HAP-1 (cell line): ENCODE data around the gene MORC3.
"Not testable (repeated sequence)": the region's sequence is repeated elsewhere in the genome, so short reads cannot be mapped to it uniquely, and the experiment has no call there.

Source experiments
- DNase-seq, 2 experiments: peaks; one replicate each; pipeline ENCODE4 v3.0.0-alpha.2; 2016 to 2020; ENCODE audit warnings: low spot score in 2 of 2
- H3K27me3 ChIP-seq: fragments of 250-450 bp; sonication (Bioruptor Pico); 2 replicates; pipeline ENCODE4 v1.5.1; 2020; ENCODE audit warnings: low read depth, mild to moderate bottlenecking, moderate library complexity
- H3K36me3 ChIP-seq: fragments of 250-450 bp; sonication (Bioruptor Pico); replicated peaks from 2 replicates; pipeline ENCODE4 v1.5.1; 2020; ENCODE audit warnings: mild to moderate bottlenecking
- H3K4me1 ChIP-seq: fragments of 250-450 bp; sonication (Bioruptor Pico); 2 replicates; pipeline ENCODE4 v1.5.1; 2020; ENCODE audit warnings: mild to moderate bottlenecking
- H3K4me3 ChIP-seq: fragments of 250-450 bp; sonication (Bioruptor Pico); 2 replicates; pipeline ENCODE4 v1.5.1; 2020; ENCODE audit warnings: mild to moderate bottlenecking, moderate library complexity
- H3K9me3 ChIP-seq: fragments of 250-450 bp; sonication (Bioruptor Pico); 2 replicates; pipeline ENCODE4 v1.5.1; 2020; ENCODE audit warnings: mild to moderate bottlenecking, moderate library complexity
- in situ Hi-C: fragments of 300-500 bp; cut with MboI; formaldehyde crosslinking; loops from 3 replicates; pipeline ENCODE4 v1.14.3; 2020; ENCODE audit warnings: low sequenced_read_pairs, inconsistent platforms, mixed read lengths

Gene MORC3

GRCh38 chr21:36313446-36313845 is 6.6 kb upstream of the MORC3 start:
- DNase-seq, in situ Hi-C loops, H3K4me3 ChIP-seq: not testable (repeated sequence)

GRCh38 chr21:36316045-36316444 is 4.0 kb upstream of the MORC3 start:
- H3K9me3 ChIP-seq, H3K4me1 ChIP-seq, H3K27me3 ChIP-seq, in situ Hi-C loops, H3K36me3 ChIP-seq, H3K4me3 ChIP-seq, DNase-seq: not testable (repeated sequence)

More at GRCh38 chr21:36313446-36313845, 6.6 kb upstream of the MORC3 start:
- H3K27me3 ChIP-seq, H3K36me3 ChIP-seq, H3K4me1 ChIP-seq, H3K9me3 ChIP-seq: not testable (repeated sequence)

- DNase-seq = no peak
- in situ Hi-C loops = no loop called here
- no peak overlapping the region for H3K4me3 ChIP-seq
Measured at GRCh38 chr21:36316872-36317484, 3.0 kb upstream of the MORC3 start.

GRCh38 chr21:36319406-36319766 is 611 bp upstream of the MORC3 start:
- H3K9me3 ChIP-seq, H3K4me1 ChIP-seq, DNase-seq, H3K36me3 ChIP-seq, H3K27me3 ChIP-seq, in situ Hi-C loops: not testable (repeated sequence)
- H3K4me3 ChIP-seq = peak overlapping the region; percentile 88

More at GRCh38 chr21:36316872-36317484, 3.0 kb upstream of the MORC3 start:
- no peaks in the 10 kb centered on the region for H3K27me3 ChIP-seq
- H3K36me3 ChIP-seq = no peaks in the 10 kb centered on the region
- H3K4me1 ChIP-seq = peaks cover 5% of the 10 kb centered on the region
- peaks cover 5% of the 10 kb centered on the region for H3K9me3 ChIP-seq

- in situ Hi-C loops = no loop called here
- peak; percentile 64 to 82 for DNase-seq
Measured at GRCh38 chr21:36320421-36321324, 676 bp downstream of the MORC3 start.

GRCh38 chr21:36321325-36322082 is 1.5 kb downstream of the MORC3 start:
- in situ Hi-C loops = no loop called here
- Histone ChIP-seq H3K4me1 (peaks cover 5% of the 10 kb centered on the region), H3K4me3 (peak overlapping the region; percentile 88), H3K36me3 (no peaks in the 10 kb centered on the region; the same call in none of the 2 replicates), H3K27me3 (no peaks in the 10 kb centered on the region), H3K9me3 (no peaks in the 10 kb centered on the region)
- peak; percentile 18 to 34 for DNase-seq

More at GRCh38 chr21:36320421-36321324, 676 bp downstream of the MORC3 start:
- peak overlapping the region; percentile 88 for H3K4me3 ChIP-seq
- H3K36me3 ChIP-seq = no peaks in the 10 kb centered on the region; the same call in none of the 2 replicates
- H3K27me3 ChIP-seq = no peaks in the 10 kb centered on the region
- H3K9me3 ChIP-seq = no peaks in the 10 kb centered on the region
- peaks cover 5% of the 10 kb centered on the region for H3K4me1 ChIP-seq

- Histone ChIP-seq H3K9me3 (no peaks in the 10 kb centered on the region), H3K4me3 (peak overlapping the region; percentile 88), H3K27me3 (no peaks in the 10 kb centered on the region), H3K4me1 (peaks cover 5% of the 10 kb centered on the region), H3K36me3 (no peaks in the 10 kb centered on the region; the same call in none of the 2 replicates)
- in situ Hi-C loops = no loop called here
- DNase-seq = no peak
Measured at GRCh38 chr21:36322083-36322424, 2.1 kb downstream of the MORC3 start.

- Histone ChIP-seq H3K9me3 (no peaks in the 10 kb centered on the region), H3K4me1 (peaks cover 5% of the 10 kb centered on the region), H3K27me3 (no peaks in the 10 kb centered on the region), H3K4me3 (no peak overlapping the region), H3K36me3 (no peaks in the 10 kb centered on the region; the same call in none of the 2 replicates)
- in situ Hi-C loops = no loop called here
- no peak for DNase-seq
Measured at GRCh38 chr21:36323032-36323431, 3.0 kb downstream of the MORC3 start.

GRCh38 chr21:36325373-36326010 is 5.5 kb downstream of the MORC3 start:
- Histone ChIP-seq H3K4me1 (peaks cover 5% of the 10 kb centered on the region), H3K36me3 (no peaks in the 10 kb centered on the region; the same call in none of the 2 replicates), H3K27me3 (no peaks in the 10 kb centered on the region), H3K9me3 (no peaks in the 10 kb centered on the region), H3K4me3 (no peak overlapping the region)
- no peak for DNase-seq
- in situ Hi-C loops = no loop called here

- Histone ChIP-seq H3K4me3 (no peak overlapping the region), H3K27me3 (no peaks in the 10 kb centered on the region), H3K9me3 (no peaks in the 10 kb centered on the region), H3K36me3 (0 out of 2 replicates have a peak, but pooled peaks cover 3% of the 10 kb centered on the region), H3K4me1 (no peaks in the 10 kb centered on the region; the same call in 1 of the 2 replicates)
- peak; percentile 52 to 64 for DNase-seq
- in situ Hi-C loops = loop anchor here (5.0 kb wide), 1 partner anchor 189 kb away; no protein-coding TSS in a partner anchor
Measured at GRCh38 chr21:36330904-36331303, 10.9 kb downstream of the MORC3 start.

- in situ Hi-C loops = no loop called here
- no peaks in the 10 kb centered on the region for H3K9me3 ChIP-seq
- H3K4me1 ChIP-seq = no peaks in the 10 kb centered on the region
- DNase-seq = no peak
- no peak overlapping the region for H3K4me3 ChIP-seq
- no peaks in the 10 kb centered on the region for H3K27me3 ChIP-seq
- peaks cover 41% of the 10 kb centered on the region for H3K36me3 ChIP-seq
Measured at GRCh38 chr21:36337099-36337509, 17.1 kb downstream of the MORC3 start.

GRCh38 chr21:36338975-36339374 is 19.0 kb downstream of the MORC3 start:
- DNase-seq = no peak
- peaks cover 51% of the 10 kb centered on the region for H3K36me3 ChIP-seq
- no peaks in the 10 kb centered on the region for H3K4me1 ChIP-seq
- in situ Hi-C loops = no loop called here
- no peaks in the 10 kb centered on the region for H3K9me3 ChIP-seq
- no peak overlapping the region for H3K4me3 ChIP-seq
- no peaks in the 10 kb centered on the region for H3K27me3 ChIP-seq

- H3K27me3 ChIP-seq, H3K4me1 ChIP-seq, in situ Hi-C loops, DNase-seq, H3K9me3 ChIP-seq, H3K4me3 ChIP-seq: not testable (repeated sequence)
- H3K36me3 ChIP-seq = peaks cover 60% of the 10 kb centered on the region
Measured at GRCh38 chr21:36342581-36342980, 22.6 kb downstream of the MORC3 start.
